ENCODE data around the gene DOCK2. TPM values are rescaled to one million over a fixed set of nuclear protein-coding genes. Genes with fewer than 3 reads are reported as not detected.

DOCK2 gene
- polyA plus RNA-seq, 1 experiment = 1.6 TPM

DNA sequence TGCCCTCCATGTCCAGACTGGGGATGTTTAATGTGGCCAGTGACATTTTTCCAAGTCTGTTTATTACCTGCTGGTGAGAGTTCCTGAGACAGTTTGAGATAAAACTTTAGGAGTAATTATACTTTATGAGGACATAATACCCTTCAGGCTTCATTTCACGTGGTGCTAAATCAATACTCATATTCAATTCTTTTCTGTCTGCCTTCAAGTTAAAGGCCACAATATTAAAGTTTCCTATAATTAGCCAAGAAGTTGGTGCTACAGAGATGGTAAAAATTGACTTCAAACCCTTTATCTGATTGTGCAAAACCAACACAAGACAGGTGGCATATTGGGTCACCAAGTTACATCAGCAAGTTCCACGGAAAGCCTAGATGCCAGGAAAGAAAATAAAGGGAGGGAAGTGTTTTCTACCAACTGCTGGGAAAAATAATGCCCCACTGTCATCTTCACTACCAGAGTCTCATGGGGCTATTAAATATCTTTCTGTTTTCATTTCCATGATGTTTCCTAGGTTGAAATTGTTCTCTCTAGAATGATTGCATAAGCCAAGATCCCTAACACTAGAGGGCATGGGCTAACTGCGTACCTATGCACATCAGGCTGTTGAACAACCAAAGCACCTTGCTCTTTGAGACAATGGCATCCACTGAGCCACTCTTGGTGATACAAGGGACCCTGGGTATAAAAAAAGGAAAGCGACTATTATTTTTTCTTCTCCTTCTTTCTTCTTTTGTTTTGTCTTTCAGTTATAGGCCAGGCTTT is 274.6 kb downstream of the DOCK2 start:
- Histone ChIP-seq H3K27me3 (ENCODE audit: control insufficient read depth, insufficient read depth, low read length) (no peaks in the 10 kb centered on the region), H3K9me3 (ENCODE audit: control insufficient read depth, insufficient read depth, low read length) (no peaks in the 10 kb centered on the region), H3K4me3 (ENCODE audit: low read depth, low read length) (no peak overlapping the region), H3K27ac (ENCODE audit: low read depth, low read length) (no peak overlapping the region)
- TF ChIP-seq CTCF (IDR thresholded peaks at IDR 0.05; ENCODE audit: low read depth, low read length) = no peak
- ChIA-PET POLR2A (no interaction called here), CTCF (interaction anchor here (2.2 kb wide), 1 partner anchor 69 kb away, joined by 5 read pairs; the partner anchor contains the start of gene INSYN2B)
- DNase-seq (ENCODE audit: low read depth, low spot score) = no peak

- H3K4me3 ChIP-seq (ENCODE audit: low read depth, low read length) = no peak overlapping the region
- H3K9me3 ChIP-seq (ENCODE audit: control insufficient read depth, insufficient read depth, low read length) = no peaks in the 10 kb centered on the region
- no peak for DNase-seq (ENCODE audit: low read depth, low spot score)
- H3K27ac ChIP-seq (ENCODE audit: low read depth, low read length) = no peak overlapping the region
- TF ChIP-seq CTCF (IDR thresholded peaks at IDR 0.05; ENCODE audit: low read depth, low read length) = no peak
- ChIA-PET POLR2A (no interaction called here), CTCF (interaction anchor here (0.8 to 2.3 kb wide), 3 partner anchors 9 to 212 kb away, joined by 3 to 6 read pairs (median 5); partner anchors contain the start of gene INSYN2B)
- H3K27me3 ChIP-seq (ENCODE audit: control insufficient read depth, insufficient read depth, low read length) = no peaks in the 10 kb centered on the region
Observed at GRCh38 chr5:169913479-169913878, 276.4 kb downstream of the DOCK2 start.

DNA sequence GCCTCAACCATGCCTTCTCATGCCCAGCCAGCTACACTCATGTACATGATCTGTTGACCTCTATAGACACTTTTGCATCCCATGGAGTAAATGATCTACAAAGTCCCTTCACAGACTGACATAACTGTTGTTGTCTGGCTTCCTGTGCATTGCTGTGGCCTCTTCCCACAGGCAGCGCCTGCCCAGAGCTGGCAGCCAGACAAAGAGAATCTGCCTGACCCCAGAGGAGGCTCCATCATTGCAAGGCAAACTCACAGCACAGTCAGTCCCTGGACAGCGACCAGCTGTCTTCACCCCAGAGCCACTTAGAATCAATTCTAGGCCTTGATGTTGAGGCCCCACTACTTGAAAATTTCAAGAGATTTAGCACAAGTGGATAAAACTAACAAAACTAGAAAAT is 277.7 kb downstream of the DOCK2 start:
- H3K27ac ChIP-seq (ENCODE audit: low read depth, low read length) = no peak overlapping the region
- ChIA-PET POLR2A (no interaction called here), CTCF (interaction anchor here (2.3 kb wide), 1 partner anchor 66 kb away, joined by 5 read pairs; the partner anchor contains the start of gene INSYN2B)
- no peak for DNase-seq (ENCODE audit: low read depth, low spot score)
- TF ChIP-seq CTCF (IDR thresholded peaks at IDR 0.05; ENCODE audit: low read depth, low read length) = no peak
- no peaks in the 10 kb centered on the region for H3K9me3 ChIP-seq (ENCODE audit: control insufficient read depth, insufficient read depth, low read length)
- no peaks in the 10 kb centered on the region for H3K27me3 ChIP-seq (ENCODE audit: control insufficient read depth, insufficient read depth, low read length)
- no peak overlapping the region for H3K4me3 ChIP-seq (ENCODE audit: low read depth, low read length)

- Histone ChIP-seq H3K4me3 (ENCODE audit: low read depth, low read length) (no peak overlapping the region), H3K27me3 (ENCODE audit: control insufficient read depth, insufficient read depth, low read length) (no peaks in the 10 kb centered on the region), H3K9me3 (ENCODE audit: control insufficient read depth, insufficient read depth, low read length) (no peaks in the 10 kb centered on the region), H3K27ac (ENCODE audit: low read depth, low read length) (no peak overlapping the region)
- no peak for DNase-seq (ENCODE audit: low read depth, low spot score)
- ChIA-PET POLR2A (interaction anchor here (0.6 kb wide), 1 partner anchor 1371 kb away, joined by 3 read pairs; no protein-coding TSS in a partner anchor), CTCF (interaction anchor here (1.2 kb wide), 1 partner anchor 63 kb away, joined by 7 read pairs; the partner anchor contains the start of gene INSYN2B)
- TF ChIP-seq CTCF (IDR thresholded peaks at IDR 0.05; ENCODE audit: low read depth, low read length) = no peak
Observed at GRCh38 chr5:169917500-169917899, 280.4 kb downstream of the DOCK2 start.

DNA sequence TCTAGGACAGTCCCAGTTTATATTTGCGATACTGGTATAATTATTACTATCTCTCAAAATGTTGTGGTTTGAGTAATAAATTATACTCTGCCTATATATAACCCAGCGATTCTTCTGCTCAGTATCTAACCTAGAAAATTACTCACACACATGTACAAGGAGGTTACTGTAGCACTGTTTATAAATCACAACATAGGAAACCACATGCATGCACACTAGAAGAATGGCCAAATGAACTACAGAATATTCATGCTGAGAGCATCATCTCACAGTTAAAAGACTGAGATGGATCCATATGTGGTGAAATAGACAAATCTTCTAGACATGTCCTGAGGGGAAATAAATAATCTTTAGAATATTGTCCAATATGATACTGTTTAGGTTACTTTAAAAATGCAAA is 281.2 kb downstream of the DOCK2 start:
- CTCF ChIA-PET = interaction anchor here (1.2 kb wide), 1 partner anchor 62 kb away, joined by 7 read pairs; the partner anchor contains the start of gene INSYN2B
- no peak overlapping the region for H3K4me3 ChIP-seq (ENCODE audit: low read depth, low read length)
- H3K27me3 ChIP-seq (ENCODE audit: control insufficient read depth, insufficient read depth, low read length) = no peaks in the 10 kb centered on the region
- H3K27ac ChIP-seq (ENCODE audit: low read depth, low read length) = no peak overlapping the region
- no peak for TF ChIP-seq CTCF (IDR thresholded peaks at IDR 0.05; ENCODE audit: low read depth, low read length)
- POLR2A ChIA-PET = no interaction called here
- no peaks in the 10 kb centered on the region for H3K9me3 ChIP-seq (ENCODE audit: control insufficient read depth, insufficient read depth, low read length)
- DNase-seq (ENCODE audit: low read depth, low spot score) = no peak

Data from AG04450 (cell line).